Measurements from ENCODE around the gene DENND5B. TPM values are rescaled to one million over a fixed set of nuclear protein-coding genes. Genes with fewer than 3 reads are reported as not detected.
A peak's percentile ranks its signal among the peaks of the same experiment; 100 is the strongest.

The DENND5B gene
- polyA plus RNA-seq, 4 donors: 4.1 to 36.9 (median 8.2) TPM

GRCh38 chr12:31588976-31589375 is 2.0 kb downstream of the DENND5B start:
- DNase-seq (peak; percentile 11 to 29), FAIRE-seq (peak; percentile 55)
- H3K4me1 ChIP-seq (ENCODE audit: control insufficient read depth in 3 of 3, insufficient read depth in 2 of 3, low read depth in 1 of 3, low read length in 2 of 3): peaks cover 4 to 19% (median 6%) of the 10 kb centered on the region in 3 donors
- peak overlapping the region in 2 of 3 donors; percentile 55 to 95 for H3K27ac ChIP-seq (ENCODE audit: low read depth in 1 of 3, low read length in 2 of 3)
- H3K27me3 ChIP-seq (ENCODE audit: control insufficient read depth in 3 of 3, insufficient read depth in 3 of 3, low read length in 3 of 3): no peaks in the 10 kb centered on the region
- WGBS, 3 donors: 7 to 32% (median 21%) methylated on average over 3 of the region's 3 CpGs
- H3K9me3 ChIP-seq (ENCODE audit: control insufficient read depth in 2 of 2, insufficient read depth in 1 of 2, low read depth in 1 of 2, low read length in 1 of 2): no peaks in the 10 kb centered on the region
- peaks cover 0 to 4% (median 2%) of the 10 kb centered on the region in 3 donors for H3K36me3 ChIP-seq (ENCODE audit: control insufficient read depth in 3 of 3, insufficient read depth in 2 of 3, low read depth in 1 of 3, low read length in 3 of 3)
- peak overlapping the region in 2 of 3 donors; percentile 83 to 98 for H3K4me3 ChIP-seq (ENCODE audit: low read depth in 1 of 3, low read length in 3 of 3)

- no peak for FAIRE-seq
- peaks cover 2 to 13% (median 6%) of the 10 kb centered on the region in 3 donors for H3K4me1 ChIP-seq (ENCODE audit: control insufficient read depth in 3 of 3, insufficient read depth in 2 of 3, low read depth in 1 of 3, low read length in 2 of 3)
- no peak overlapping the region for H3K4me3 ChIP-seq (ENCODE audit: low read depth in 1 of 3, low read length in 3 of 3)
- peaks cover 0 to 4% (median 2%) of the 10 kb centered on the region in 3 donors for H3K36me3 ChIP-seq (ENCODE audit: control insufficient read depth in 3 of 3, insufficient read depth in 2 of 3, low read depth in 1 of 3, low read length in 3 of 3)
- no peaks in the 10 kb centered on the region for H3K27me3 ChIP-seq (ENCODE audit: control insufficient read depth in 3 of 3, insufficient read depth in 3 of 3, low read length in 3 of 3)
- DNase-seq: no peak
- WGBS, 3 donors: 78 to 80% (median 80%) methylated on average over 4 of the region's 4 CpGs
- peak overlapping the region in 1 of 3 donors; percentile 52 for H3K27ac ChIP-seq (ENCODE audit: low read depth in 1 of 3, low read length in 2 of 3)
- H3K9me3 ChIP-seq (ENCODE audit: control insufficient read depth in 2 of 2, insufficient read depth in 1 of 2, low read depth in 1 of 2, low read length in 1 of 2): no peaks in the 10 kb centered on the region
Measured at GRCh38 chr12:31586728-31587127, 4.2 kb downstream of the DENND5B start.

GRCh38 chr12:31585895-31586294 is 5.0 kb downstream of the DENND5B start:
- no peaks in the 10 kb centered on the region for H3K27me3 ChIP-seq (ENCODE audit: control insufficient read depth in 3 of 3, insufficient read depth in 3 of 3, low read length in 3 of 3)
- WGBS, 3 donors: 17 to 54% (median 21%) methylated on average over 2 of the region's 2 CpGs
- no peak overlapping the region for H3K27ac ChIP-seq (ENCODE audit: low read depth in 1 of 3, low read length in 2 of 3)
- no peak overlapping the region for H3K4me3 ChIP-seq (ENCODE audit: low read depth in 1 of 3, low read length in 3 of 3)
- no peaks in the 10 kb centered on the region for H3K9me3 ChIP-seq (ENCODE audit: control insufficient read depth in 2 of 2, insufficient read depth in 1 of 2, low read depth in 1 of 2, low read length in 1 of 2)
- peaks cover 0 to 4% (median 2%) of the 10 kb centered on the region in 3 donors for H3K36me3 ChIP-seq (ENCODE audit: control insufficient read depth in 3 of 3, insufficient read depth in 2 of 3, low read depth in 1 of 3, low read length in 3 of 3)
- no peak for FAIRE-seq
- peak in 1 of 2 donors; percentile 70 for DNase-seq
- H3K4me1 ChIP-seq (ENCODE audit: control insufficient read depth in 3 of 3, insufficient read depth in 2 of 3, low read depth in 1 of 3, low read length in 2 of 3): peaks cover 2 to 7% (median 6%) of the 10 kb centered on the region in 3 donors

GRCh38 chr12:31585271-31585670 is 5.7 kb downstream of the DENND5B start:
- no peak overlapping the region for H3K27ac ChIP-seq (ENCODE audit: low read depth in 1 of 3, low read length in 2 of 3)
- peaks cover 2 to 7% (median 6%) of the 10 kb centered on the region in 3 donors for H3K4me1 ChIP-seq (ENCODE audit: control insufficient read depth in 3 of 3, insufficient read depth in 2 of 3, low read depth in 1 of 3, low read length in 2 of 3)
- peaks cover 0 to 4% (median 2%) of the 10 kb centered on the region in 3 donors for H3K36me3 ChIP-seq (ENCODE audit: control insufficient read depth in 3 of 3, insufficient read depth in 2 of 3, low read depth in 1 of 3, low read length in 3 of 3)
- FAIRE-seq: no peak
- no peak overlapping the region for H3K4me3 ChIP-seq (ENCODE audit: low read depth in 1 of 3, low read length in 3 of 3)
- no peaks in the 10 kb centered on the region for H3K27me3 ChIP-seq (ENCODE audit: control insufficient read depth in 3 of 3, insufficient read depth in 3 of 3, low read length in 3 of 3)
- 66 to 98% (median 86%) methylated on average over 3 of the region's 3 CpGs for WGBS, 3 donors
- no peaks in the 10 kb centered on the region for H3K9me3 ChIP-seq (ENCODE audit: control insufficient read depth in 2 of 2, insufficient read depth in 1 of 2, low read depth in 1 of 2, low read length in 1 of 2)
- DNase-seq: no peak

GRCh38 chr12:31584782-31585181 is 6.2 kb downstream of the DENND5B start:
- Histone ChIP-seq H3K4me3 (ENCODE audit: low read depth in 1 of 3, low read length in 3 of 3) (no peak overlapping the region), H3K9me3 (ENCODE audit: control insufficient read depth in 2 of 2, insufficient read depth in 1 of 2, low read depth in 1 of 2, low read length in 1 of 2) (no peaks in the 10 kb centered on the region), H3K27ac (ENCODE audit: low read depth in 1 of 3, low read length in 2 of 3) (no peak overlapping the region), H3K4me1 (ENCODE audit: control insufficient read depth in 3 of 3, insufficient read depth in 2 of 3, low read depth in 1 of 3, low read length in 2 of 3) (peaks cover 2 to 7% (median 6%) of the 10 kb centered on the region in 3 donors), H3K36me3 (ENCODE audit: control insufficient read depth in 3 of 3, insufficient read depth in 2 of 3, low read depth in 1 of 3, low read length in 3 of 3) (peaks cover 0 to 4% (median 2%) of the 10 kb centered on the region in 3 donors), H3K27me3 (ENCODE audit: control insufficient read depth in 3 of 3, insufficient read depth in 3 of 3, low read length in 3 of 3) (no peaks in the 10 kb centered on the region)
- no peak for FAIRE-seq
- WGBS, 3 donors: 73 to 90% (median 88%) methylated on average over 6 of the region's 6 CpGs
- DNase-seq: no peak

GRCh38 chr12:31583878-31584277 is 7.1 kb downstream of the DENND5B start:
- Histone ChIP-seq H3K27ac (ENCODE audit: low read depth in 1 of 3, low read length in 2 of 3) (no peak overlapping the region), H3K36me3 (ENCODE audit: control insufficient read depth in 3 of 3, insufficient read depth in 2 of 3, low read depth in 1 of 3, low read length in 3 of 3) (peaks cover 0 to 4% (median 2%) of the 10 kb centered on the region in 3 donors), H3K4me1 (ENCODE audit: control insufficient read depth in 3 of 3, insufficient read depth in 2 of 3, low read depth in 1 of 3, low read length in 2 of 3) (peaks cover 2 to 7% (median 6%) of the 10 kb centered on the region in 3 donors), H3K27me3 (ENCODE audit: control insufficient read depth in 3 of 3, insufficient read depth in 3 of 3, low read length in 3 of 3) (no peaks in the 10 kb centered on the region), H3K9me3 (ENCODE audit: control insufficient read depth in 2 of 2, insufficient read depth in 1 of 2, low read depth in 1 of 2, low read length in 1 of 2) (no peaks in the 10 kb centered on the region), H3K4me3 (ENCODE audit: low read depth in 1 of 3, low read length in 3 of 3) (no peak overlapping the region)
- 64 to 72% (median 72%) methylated on average over 2 of the region's 2 CpGs for WGBS, 3 donors
- DNase-seq (no peak), FAIRE-seq (no peak)

- H3K27ac ChIP-seq (ENCODE audit: low read depth in 1 of 3, low read length in 2 of 3): no peak overlapping the region
- H3K27me3 ChIP-seq (ENCODE audit: control insufficient read depth in 3 of 3, insufficient read depth in 3 of 3, low read length in 3 of 3): no peaks in the 10 kb centered on the region
- FAIRE-seq (no peak), DNase-seq (no peak)
- H3K9me3 ChIP-seq (ENCODE audit: control insufficient read depth in 2 of 2, insufficient read depth in 1 of 2, low read depth in 1 of 2, low read length in 1 of 2): no peaks in the 10 kb centered on the region
- WGBS, 3 donors: 84 to 95% (median 89%) methylated on average over 3 of the region's 3 CpGs
- peaks cover 0 to 2% (median 0%) of the 10 kb centered on the region in 3 donors for H3K36me3 ChIP-seq (ENCODE audit: control insufficient read depth in 3 of 3, insufficient read depth in 2 of 3, low read depth in 1 of 3, low read length in 3 of 3)
- H3K4me3 ChIP-seq (ENCODE audit: low read depth in 1 of 3, low read length in 3 of 3): no peak overlapping the region
- H3K4me1 ChIP-seq (ENCODE audit: control insufficient read depth in 3 of 3, insufficient read depth in 2 of 3, low read depth in 1 of 3, low read length in 2 of 3): peaks cover 0 to 6% (median 2%) of the 10 kb centered on the region in 3 donors
Measured at GRCh38 chr12:31582155-31582554, 8.8 kb downstream of the DENND5B start.

GRCh38 chr12:31578632-31579031 is 12.3 kb downstream of the DENND5B start:
- Histone ChIP-seq H3K4me3 (ENCODE audit: low read depth in 1 of 3, low read length in 3 of 3) (no peak overlapping the region), H3K4me1 (ENCODE audit: control insufficient read depth in 3 of 3, insufficient read depth in 2 of 3, low read depth in 1 of 3, low read length in 2 of 3) (no peaks in the 10 kb centered on the region), H3K27ac (ENCODE audit: low read depth in 1 of 3, low read length in 2 of 3) (no peak overlapping the region), H3K9me3 (ENCODE audit: control insufficient read depth in 2 of 2, insufficient read depth in 1 of 2, low read depth in 1 of 2, low read length in 1 of 2) (no peaks in the 10 kb centered on the region), H3K36me3 (ENCODE audit: control insufficient read depth in 3 of 3, insufficient read depth in 2 of 3, low read depth in 1 of 3, low read length in 3 of 3) (peaks cover 0 to 3% (median 0%) of the 10 kb centered on the region in 3 donors), H3K27me3 (ENCODE audit: control insufficient read depth in 3 of 3, insufficient read depth in 3 of 3, low read length in 3 of 3) (no peaks in the 10 kb centered on the region)
- FAIRE-seq (no peak), DNase-seq (no peak)
- 46 to 56% (median 49%) methylated on average over 2 of the region's 2 CpGs for WGBS, 3 donors

Measured in small intestine (tissue), 7 donors.